Activated CD4-positive, alpha-beta memory T cell treated with anti-CD3 and anti-CD28 coated beads, Interleukin-2, amount 10 ng/mL, durations not matched to agents 7 days and 5 days (primary cell): ENCODE data around the gene ADGRA3. TPM values are rescaled to one million over a fixed set of nuclear protein-coding genes. Genes with fewer than 3 reads are reported as not detected.
"Not testable (repeated sequence)": the region's sequence is repeated elsewhere in the genome, so short reads cannot be mapped to it uniquely, and the experiment has no call there.

Experiments
- CTCF ChIA-PET: fragments of 350-600 bp; sonication (Branson Sonifier 250); formaldehyde crosslinking; loops from one replicate; lab custom pipeline; 2021; ENCODE audit warnings: antibody characterized with exemption, inconsistent platforms; lab: Charles Lee
- POLR2A ChIA-PET: fragments of 350-600 bp; sonication (Branson Sonifier 250); formaldehyde crosslinking; loops from one replicate; lab custom pipeline; 2021; ENCODE audit warnings: antibody characterized with exemption; lab: Charles Lee
- DNase-seq: peaks from one replicate; pipeline ENCODE4 v3.0.0-alpha.2; 2020
- H3K27ac Mint-ChIP-seq: one replicate; pipeline ENCODE4 v1.8.0; 2021; ENCODE audit warnings: mild to moderate bottlenecking, mixed read lengths
- H3K27me3 Mint-ChIP-seq: one replicate; pipeline ENCODE4 v1.8.0; 2021; ENCODE audit warnings: mixed read lengths
- H3K36me3 Mint-ChIP-seq: one replicate; pipeline ENCODE4 v1.8.0; 2021; ENCODE audit warnings: low read depth, mixed read lengths
- H3K4me1 Mint-ChIP-seq: one replicate; pipeline ENCODE4 v1.8.0; 2021; ENCODE audit warnings: mixed read lengths
- H3K4me3 Mint-ChIP-seq: one replicate; pipeline ENCODE4 v1.8.0; 2021; ENCODE audit warnings: mild to moderate bottlenecking, mixed read lengths
- H3K9me3 Mint-ChIP-seq: one replicate; pipeline ENCODE4 v1.8.0; 2021; ENCODE audit warnings: mixed read lengths
- total RNA-seq, 2 experiments: library from RNA; stranded (reverse); gene quantifications; one replicate each; pipeline ENCODE4 v1.2.3, GENCODE V29; 2021

ADGRA3 gene
- total RNA-seq, 2 experiments from 2014 or later = 0.18 to 0.50 TPM

DNA sequence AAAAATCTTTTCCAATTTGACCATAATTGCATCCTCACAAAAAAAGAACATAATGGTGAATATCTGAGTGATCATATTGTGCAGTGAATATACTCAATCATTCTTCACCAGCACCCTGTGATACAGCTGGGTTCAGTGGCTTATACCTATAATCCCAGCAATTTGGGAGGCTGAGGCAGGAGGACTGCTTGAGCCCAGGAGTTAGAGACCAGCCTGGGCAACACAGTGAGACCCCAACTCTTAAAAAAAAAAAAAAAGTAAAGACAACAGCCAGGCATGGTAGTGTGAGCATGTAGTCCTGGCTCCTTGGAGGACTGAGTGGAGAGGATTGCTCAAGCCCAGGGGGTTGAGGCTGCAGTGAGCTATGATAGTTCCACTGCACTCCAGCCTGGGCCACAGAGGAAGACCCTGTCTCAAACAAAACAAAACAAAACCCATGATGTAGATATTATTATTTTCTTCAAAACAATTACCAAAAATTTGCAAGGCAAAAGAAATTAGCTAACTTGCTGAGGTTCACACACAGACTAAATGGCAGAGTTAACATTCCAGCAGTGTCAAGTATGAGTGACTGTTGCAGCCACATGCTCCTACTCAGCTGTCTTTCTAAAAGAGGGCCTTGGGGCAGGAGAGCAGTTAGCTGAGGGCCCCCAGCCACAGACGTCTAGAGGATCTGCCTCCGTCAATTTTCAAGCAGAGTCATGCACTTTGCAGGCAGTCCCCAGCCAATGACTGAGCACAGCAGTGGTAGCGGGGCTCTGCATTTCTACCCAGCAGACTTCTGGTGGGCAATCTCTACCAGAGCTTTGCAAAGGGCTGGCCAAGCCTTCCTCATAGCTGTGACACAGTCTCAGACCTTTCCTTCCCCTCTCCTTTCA lies 33.4 kb downstream of the ADGRA3 start:
- Mint-ChIP-seq H3K4me1 (no peaks in the 10 kb centered on the region), H3K27me3 (no peaks in the 10 kb centered on the region), H3K4me3 (no peak overlapping the region), H3K36me3 (no peaks in the 10 kb centered on the region), H3K27ac (no peak overlapping the region), H3K9me3 (peaks cover 7% of the 10 kb centered on the region)
- ChIA-PET POLR2A (no interaction called here), CTCF (no interaction called here)
- DNase-seq = no peak

DNA sequence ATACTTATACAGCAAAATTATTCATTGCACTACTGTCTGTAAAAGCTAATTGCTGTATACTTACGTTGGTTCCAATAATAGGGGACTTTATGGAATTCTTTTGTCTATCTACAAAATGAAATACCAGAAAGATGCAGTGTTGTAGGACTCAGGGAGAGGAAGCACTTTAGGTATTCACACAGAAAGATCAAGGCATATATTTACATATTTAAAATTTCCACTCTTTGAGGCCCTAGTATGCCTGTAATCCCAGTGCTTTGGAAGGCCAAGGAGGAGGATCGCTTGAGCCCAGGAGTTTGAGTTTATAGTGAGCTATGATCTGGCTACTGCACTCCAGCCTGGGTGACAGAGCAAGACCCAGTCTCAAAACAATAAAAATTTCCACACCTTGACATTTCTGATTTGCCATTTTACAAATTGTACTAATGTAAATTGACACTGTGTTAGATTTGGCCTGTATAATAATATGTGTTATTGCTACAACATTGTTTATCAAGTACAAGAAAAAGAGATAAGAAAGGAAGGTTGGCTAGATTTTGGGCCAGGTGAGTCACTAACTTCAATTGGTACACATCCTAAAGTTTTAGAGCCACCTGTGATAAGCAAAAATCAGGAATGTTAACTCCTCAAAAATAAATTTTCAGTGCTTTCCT lies 35.1 kb downstream of the ADGRA3 start:
- Mint-ChIP-seq H3K9me3 (peaks cover 7% of the 10 kb centered on the region), H3K4me1 (no peaks in the 10 kb centered on the region), H3K27me3 (no peaks in the 10 kb centered on the region), H3K36me3 (no peaks in the 10 kb centered on the region), H3K4me3 (no peak overlapping the region), H3K27ac (no peak overlapping the region)
- no peak for DNase-seq
- ChIA-PET POLR2A (no interaction called here), CTCF (no interaction called here)

DNA sequence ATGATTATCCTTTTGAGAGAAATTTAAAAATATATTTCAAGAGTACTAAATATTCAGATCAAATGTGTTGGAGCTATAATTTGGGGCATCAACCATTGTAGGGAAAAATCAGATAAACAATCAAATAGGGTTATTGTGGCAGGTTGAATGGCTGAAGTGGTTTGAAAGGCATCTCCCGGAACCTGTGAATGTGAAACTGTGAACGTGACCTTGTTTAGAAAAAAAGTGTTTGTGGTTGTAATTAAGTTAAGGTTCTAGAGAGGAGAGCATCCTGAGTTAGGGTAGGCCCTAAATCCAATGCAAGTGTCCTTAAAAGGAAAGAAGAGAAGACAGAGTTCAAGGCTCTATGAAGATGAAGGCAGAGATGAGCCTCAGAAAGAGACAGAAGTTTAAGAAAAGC lies 37.4 kb downstream of the ADGRA3 start:
- Mint-ChIP-seq H3K9me3 (peaks cover 5% of the 10 kb centered on the region), H3K27me3 (no peaks in the 10 kb centered on the region), H3K36me3 (no peaks in the 10 kb centered on the region), H3K27ac (no peak overlapping the region), H3K4me1 (no peaks in the 10 kb centered on the region), H3K4me3 (no peak overlapping the region)
- POLR2A ChIA-PET = no interaction called here
- CTCF ChIA-PET = no interaction called here
- no peak for DNase-seq

DNA sequence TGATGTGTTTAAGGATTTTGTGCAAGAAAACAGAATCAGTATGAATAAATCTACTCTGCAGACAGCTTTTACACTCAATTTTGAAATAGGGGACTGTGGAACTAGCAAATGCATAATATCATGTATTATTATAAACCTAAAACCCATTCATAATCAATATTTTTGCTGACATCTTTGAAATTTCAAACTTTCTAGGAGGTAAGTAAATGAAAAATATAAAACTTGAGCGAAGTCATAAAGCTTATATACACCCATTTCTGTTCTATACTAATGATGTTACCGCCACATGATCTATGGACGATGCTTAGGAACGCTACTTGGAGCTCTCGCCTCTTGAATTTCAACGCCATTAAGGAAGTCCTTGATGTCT lies 38.1 kb downstream of the ADGRA3 start:
- Mint-ChIP-seq H3K4me1 (no peaks in the 10 kb centered on the region), H3K27me3 (no peaks in the 10 kb centered on the region), H3K36me3 (no peaks in the 10 kb centered on the region), H3K9me3 (peaks cover 5% of the 10 kb centered on the region), H3K4me3 (no peak overlapping the region), H3K27ac (no peak overlapping the region)
- ChIA-PET CTCF (no interaction called here), POLR2A (no interaction called here)
- DNase-seq = no peak

DNA sequence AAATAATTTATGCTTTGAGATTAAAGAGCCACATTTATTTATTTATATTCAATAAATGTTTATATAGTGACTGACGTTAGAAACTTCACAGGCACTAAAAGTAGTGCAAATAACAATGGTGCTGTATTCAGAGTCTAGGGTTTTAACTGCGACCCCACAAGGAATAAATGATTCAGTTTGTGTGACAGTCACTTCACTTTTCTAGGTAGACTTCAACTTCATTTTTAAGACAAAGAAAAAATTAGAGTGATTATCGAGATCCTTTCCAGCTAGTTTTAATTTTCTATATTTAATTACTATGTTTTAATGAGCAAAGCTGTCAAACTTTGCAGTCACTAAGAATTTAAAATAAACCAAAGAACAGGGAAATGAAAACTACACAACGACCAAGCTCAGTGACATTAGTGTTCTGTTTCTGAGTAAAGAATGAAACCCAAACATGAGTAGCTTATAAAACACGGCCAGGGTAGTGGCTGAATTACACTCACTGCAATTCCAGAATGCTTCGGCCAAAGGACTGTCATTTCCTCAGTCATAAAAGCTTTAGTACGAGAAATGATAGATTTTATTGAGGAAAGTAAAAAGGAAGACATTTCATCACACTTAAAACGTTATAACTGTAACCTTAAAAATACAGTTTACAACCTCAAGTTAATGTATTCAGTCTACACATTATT lies 38.6 kb downstream of the ADGRA3 start:
- Mint-ChIP-seq H3K27ac (no peak overlapping the region), H3K36me3 (no peaks in the 10 kb centered on the region), H3K9me3 (peaks cover 7% of the 10 kb centered on the region), H3K27me3 (no peaks in the 10 kb centered on the region), H3K4me3 (no peak overlapping the region), H3K4me1 (no peaks in the 10 kb centered on the region)
- CTCF ChIA-PET = no interaction called here
- DNase-seq = no peak
- POLR2A ChIA-PET = no interaction called here

DNA sequence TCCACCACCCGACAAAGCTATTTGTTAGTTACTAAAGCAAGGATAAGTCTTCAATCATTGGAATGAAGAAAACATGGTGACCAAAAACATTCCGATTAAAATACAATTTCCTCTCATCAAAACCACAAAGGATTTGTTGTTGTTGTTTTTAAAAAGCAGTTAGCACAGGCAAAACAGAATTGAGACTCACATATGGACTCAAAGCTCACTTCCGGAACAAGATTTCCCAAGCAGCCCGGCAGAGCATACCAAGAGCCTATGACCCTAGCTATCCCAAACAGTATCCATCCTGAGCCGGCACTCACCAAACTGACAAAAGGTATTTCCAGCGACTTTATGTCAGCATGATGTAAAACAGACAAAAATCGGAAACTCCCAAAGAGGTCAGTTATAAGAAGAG lies 39.9 kb downstream of the ADGRA3 start:
- CTCF ChIA-PET = no interaction called here
- Mint-ChIP-seq H3K36me3 (no peaks in the 10 kb centered on the region), H3K4me3 (no peak overlapping the region), H3K9me3 (peaks cover 7% of the 10 kb centered on the region), H3K27me3 (no peaks in the 10 kb centered on the region), H3K4me1 (no peaks in the 10 kb centered on the region), H3K27ac (no peak overlapping the region)
- POLR2A ChIA-PET = no interaction called here
- no peak for DNase-seq

DNA sequence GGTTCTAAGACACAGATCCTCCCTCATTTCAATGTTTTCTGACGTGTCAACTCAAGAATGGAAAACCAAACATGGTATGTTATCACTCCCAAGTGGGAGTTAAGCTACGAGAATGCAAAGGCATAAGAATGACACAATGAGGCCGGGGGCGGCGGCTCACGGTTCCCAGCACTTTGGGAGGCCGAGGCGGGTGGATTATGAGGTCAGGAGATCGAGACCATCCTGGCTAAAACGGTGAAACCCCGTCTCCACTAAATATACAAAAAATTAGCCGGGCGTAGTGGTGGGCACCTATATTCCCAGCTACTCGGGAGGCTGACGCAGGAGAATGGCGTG lies 40.6 kb downstream of the ADGRA3 start:
- H3K4me1 Mint-ChIP-seq, DNase-seq, CTCF ChIA-PET, H3K27me3 Mint-ChIP-seq, H3K27ac Mint-ChIP-seq, POLR2A ChIA-PET, H3K36me3 Mint-ChIP-seq, H3K9me3 Mint-ChIP-seq, H3K4me3 Mint-ChIP-seq: not testable (repeated sequence)

DNA sequence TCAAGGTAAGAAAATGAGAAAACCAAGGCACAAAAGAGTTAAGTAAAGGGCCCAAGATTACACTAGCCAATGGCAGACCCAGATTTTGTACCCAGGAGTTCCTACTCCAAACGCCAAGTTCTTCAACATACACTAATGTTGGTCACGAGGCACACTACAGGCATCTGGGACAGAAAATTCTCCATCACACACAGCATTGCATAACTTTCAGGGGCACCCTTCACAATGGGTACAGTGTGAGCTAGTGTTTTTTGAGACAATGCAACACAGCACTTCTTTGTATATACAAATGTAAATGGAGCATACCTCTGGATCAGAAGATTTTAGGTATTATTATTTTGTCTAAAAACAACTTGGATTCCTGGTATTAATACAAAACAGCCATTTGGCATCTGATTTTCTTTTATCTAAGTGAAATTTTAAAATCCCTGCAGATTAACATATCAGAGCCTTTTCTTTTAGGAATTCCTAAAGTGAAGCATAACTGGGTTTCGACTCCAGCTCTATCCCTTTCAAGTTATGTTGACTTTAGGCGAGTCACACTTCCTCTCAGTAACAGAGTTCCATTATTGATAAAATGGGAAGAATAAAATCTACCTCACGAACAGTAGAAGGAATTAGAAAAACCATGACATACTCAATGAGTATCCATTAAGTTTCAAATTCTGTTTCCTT lies 41.1 kb downstream of the ADGRA3 start:
- H3K4me3 Mint-ChIP-seq = no peak overlapping the region
- no peaks in the 10 kb centered on the region for H3K4me1 Mint-ChIP-seq
- H3K27ac Mint-ChIP-seq = no peak overlapping the region
- ChIA-PET POLR2A (no interaction called here), CTCF (no interaction called here)
- H3K27me3 Mint-ChIP-seq = no peaks in the 10 kb centered on the region
- peaks cover 4% of the 10 kb centered on the region for H3K9me3 Mint-ChIP-seq
- DNase-seq = no peak
- no peaks in the 10 kb centered on the region for H3K36me3 Mint-ChIP-seq

DNA sequence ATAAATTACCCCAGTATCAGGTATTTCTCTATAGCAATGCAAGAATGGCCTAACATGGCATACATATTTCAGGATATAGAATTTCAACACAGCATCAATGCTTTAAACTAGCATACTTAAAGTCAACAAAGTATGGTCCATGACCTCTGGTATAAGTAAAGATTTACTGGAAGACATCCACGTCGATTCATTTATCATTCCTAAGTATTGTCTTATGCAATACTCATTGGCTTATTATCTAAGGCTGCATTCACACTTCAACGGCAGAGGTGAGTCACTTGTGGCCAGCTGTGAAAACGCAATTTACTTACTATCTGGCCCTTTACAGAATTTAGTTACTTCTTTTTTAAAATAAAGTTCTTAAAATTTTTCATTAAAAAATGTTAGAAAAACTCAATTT lies 42.6 kb downstream of the ADGRA3 start:
- ChIA-PET CTCF (no interaction called here), POLR2A (no interaction called here)
- no peaks in the 10 kb centered on the region for H3K4me1 Mint-ChIP-seq
- H3K9me3 Mint-ChIP-seq = peaks cover 2% of the 10 kb centered on the region
- no peak overlapping the region for H3K27ac Mint-ChIP-seq
- no peak for DNase-seq
- H3K27me3 Mint-ChIP-seq = no peaks in the 10 kb centered on the region
- H3K36me3 Mint-ChIP-seq = no peaks in the 10 kb centered on the region
- H3K4me3 Mint-ChIP-seq = no peak overlapping the region

DNA sequence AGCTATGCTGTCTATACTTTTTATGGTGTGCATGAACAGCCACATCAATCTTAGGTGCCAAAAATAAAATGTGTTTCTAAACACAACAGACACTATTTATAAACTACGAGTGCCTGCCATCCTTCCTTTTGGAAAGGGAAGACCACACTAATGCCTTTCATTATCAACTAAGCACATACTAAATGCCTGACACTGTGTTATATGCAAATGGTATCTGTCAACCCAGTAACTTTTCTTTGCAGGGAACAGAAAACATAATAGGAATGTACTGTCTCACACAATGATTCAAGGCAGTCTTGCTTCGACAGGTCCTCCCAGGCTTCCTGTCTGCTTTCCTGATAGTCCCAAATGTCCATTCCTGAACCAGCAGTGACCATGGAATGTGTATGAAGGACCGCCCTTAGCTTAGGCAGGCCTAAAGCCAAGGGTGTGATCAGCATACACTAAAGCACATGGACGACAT lies 43.8 kb downstream of the ADGRA3 start:
- H3K9me3 Mint-ChIP-seq = peaks cover 2% of the 10 kb centered on the region
- no peaks in the 10 kb centered on the region for H3K4me1 Mint-ChIP-seq
- no peak overlapping the region for H3K27ac Mint-ChIP-seq
- POLR2A ChIA-PET = no interaction called here
- H3K36me3 Mint-ChIP-seq = no peaks in the 10 kb centered on the region
- no peak overlapping the region for H3K4me3 Mint-ChIP-seq
- CTCF ChIA-PET = no interaction called here
- no peaks in the 10 kb centered on the region for H3K27me3 Mint-ChIP-seq
- DNase-seq = no peak

DNA sequence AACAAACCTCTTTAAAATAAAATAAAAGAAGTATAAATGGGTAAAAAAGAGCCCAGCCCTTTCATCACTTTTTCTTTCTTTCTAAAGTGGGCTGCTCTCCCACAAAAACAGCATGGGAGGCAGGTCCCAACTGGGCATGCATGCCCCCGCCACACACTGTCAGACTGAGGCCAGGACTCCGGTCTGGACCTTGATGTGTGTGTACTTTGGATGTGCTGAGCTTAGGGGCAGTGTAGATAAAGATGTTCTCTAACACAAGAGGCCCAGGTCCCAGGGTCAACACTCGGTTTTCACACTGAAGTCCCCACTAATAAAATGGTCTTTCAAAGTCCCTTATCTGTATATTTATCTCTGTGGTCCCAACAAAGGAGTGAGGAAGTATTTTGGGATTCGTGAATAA lies 44.4 kb downstream of the ADGRA3 start:
- Mint-ChIP-seq H3K36me3 (no peaks in the 10 kb centered on the region), H3K27me3 (no peaks in the 10 kb centered on the region), H3K4me3 (no peak overlapping the region), H3K9me3 (peaks cover 2% of the 10 kb centered on the region), H3K27ac (no peak overlapping the region), H3K4me1 (no peaks in the 10 kb centered on the region)
- POLR2A ChIA-PET = no interaction called here
- CTCF ChIA-PET = no interaction called here
- no peak for DNase-seq

DNA sequence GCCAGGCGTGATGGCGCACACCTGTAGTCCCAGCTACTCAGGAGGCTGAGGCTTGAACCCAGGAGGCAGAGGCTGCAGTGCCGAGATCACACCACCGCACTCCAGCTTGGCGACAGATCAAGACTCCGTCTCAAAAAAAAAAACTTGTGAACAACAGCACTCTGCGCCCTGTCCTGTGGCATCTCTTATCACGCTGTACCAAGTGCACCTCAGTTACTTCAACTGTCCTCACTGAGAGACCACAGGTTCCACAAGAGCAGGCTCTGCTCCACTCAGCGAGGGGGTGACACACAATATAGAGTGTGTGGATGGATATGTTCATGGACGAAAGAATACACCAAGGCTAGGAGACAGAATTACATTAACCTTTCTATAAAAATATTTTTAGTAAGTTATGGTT lies 49.3 kb downstream of the ADGRA3 start:
- Mint-ChIP-seq H3K27ac (no peak overlapping the region), H3K9me3 (peaks cover 2% of the 10 kb centered on the region), H3K27me3 (no peaks in the 10 kb centered on the region), H3K4me3 (no peak overlapping the region), H3K4me1 (no peaks in the 10 kb centered on the region), H3K36me3 (no peaks in the 10 kb centered on the region)
- ChIA-PET CTCF (no interaction called here), POLR2A (no interaction called here)
- DNase-seq = no peak

DNA sequence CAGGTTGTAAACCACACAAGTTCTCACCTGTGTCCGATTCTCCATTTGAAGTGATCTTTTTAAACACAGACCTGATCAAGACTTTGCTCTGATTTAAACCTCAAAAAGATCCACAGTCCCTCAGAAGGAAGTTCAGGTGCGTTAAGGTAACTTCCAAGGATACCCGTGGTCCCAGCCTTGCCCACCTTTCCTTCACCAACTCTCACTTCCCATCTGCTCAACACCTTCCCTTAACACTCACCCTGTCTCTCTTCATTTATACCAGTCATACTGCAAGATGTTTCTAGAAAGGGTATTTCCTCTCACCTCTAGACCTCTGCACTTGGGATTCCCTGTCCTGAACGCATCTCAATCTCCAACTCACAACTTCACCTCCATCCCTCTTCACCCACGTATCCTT lies 49.9 kb downstream of the ADGRA3 start:
- no peak overlapping the region for H3K27ac Mint-ChIP-seq
- H3K36me3 Mint-ChIP-seq = no peaks in the 10 kb centered on the region
- no peaks in the 10 kb centered on the region for H3K27me3 Mint-ChIP-seq
- ChIA-PET CTCF (no interaction called here), POLR2A (no interaction called here)
- H3K9me3 Mint-ChIP-seq = peaks cover 2% of the 10 kb centered on the region
- H3K4me3 Mint-ChIP-seq = no peak overlapping the region
- no peaks in the 10 kb centered on the region for H3K4me1 Mint-ChIP-seq
- no peak for DNase-seq
